Skeletal muscle cell (primary cell): ENCODE results near the gene PI4KA.
"Not testable (repeated sequence)": the region's sequence is repeated elsewhere in the genome, so short reads cannot be mapped to it uniquely, and the experiment has no call there.

Source experiments
- DNase-seq: peaks from one replicate; pipeline ENCODE4 v3.0.0-alpha.2; 2010; ENCODE audit warnings: low read depth
- H3K4me3 ChIP-seq: 2 replicates; pipeline ENCODE4 v1.5.1; 2011; ENCODE audit warnings: low read depth, mild to moderate bottlenecking, control low read depth, low read length, moderate library complexity

The PI4KA gene

GRCh38 chr22:20717213-20717866 is 141.3 kb downstream of the PI4KA start:
- H3K4me3 ChIP-seq, DNase-seq: not testable (repeated sequence)

- H3K4me3 ChIP-seq, DNase-seq: not testable (repeated sequence)
These were observed 145.5 kb downstream of the PI4KA start for GRCh38 chr22:20713116-20713515.

- not testable (repeated sequence) for DNase-seq, H3K4me3 ChIP-seq
These were observed 148.6 kb downstream of the PI4KA start for GRCh38 chr22:20709966-20710365.

GRCh38 chr22:20707549-20708118 is 151.0 kb downstream of the PI4KA start:
- H3K4me3 ChIP-seq, DNase-seq: not testable (repeated sequence)

- peak overlapping the region; percentile 29 for H3K4me3 ChIP-seq
- not testable (repeated sequence) for DNase-seq
These were observed 154.6 kb downstream of the PI4KA start for GRCh38 chr22:20703816-20704609.

- H3K4me3 ChIP-seq: peak overlapping the region; percentile 29
- DNase-seq: not testable (repeated sequence)
These were observed 155.2 kb downstream of the PI4KA start for GRCh38 chr22:20703414-20703806.

GRCh38 chr22:20702546-20703413 is 155.8 kb downstream of the PI4KA start:
- peak overlapping the region; percentile 49 for H3K4me3 ChIP-seq
- DNase-seq: peak; percentile 69

GRCh38 chr22:20702175-20702545 is 156.5 kb downstream of the PI4KA start:
- not testable (repeated sequence) for DNase-seq

GRCh38 chr22:20701680-20702136 is 156.9 kb downstream of the PI4KA start:
- H3K4me3 ChIP-seq: peak overlapping the region; percentile 22
- not testable (repeated sequence) for DNase-seq

More at GRCh38 chr22:20702175-20702545, 156.5 kb downstream of the PI4KA start:
- peak overlapping the region; percentile 49 for H3K4me3 ChIP-seq

GRCh38 chr22:20700347-20700746 is 158.3 kb downstream of the PI4KA start:
- not testable (repeated sequence) for H3K4me3 ChIP-seq, DNase-seq

GRCh38 chr22:20699856-20700255 is 158.8 kb downstream of the PI4KA start:
- not testable (repeated sequence) for DNase-seq, H3K4me3 ChIP-seq

GRCh38 chr22:20697481-20698113 is 161.0 kb downstream of the PI4KA start:
- not testable (repeated sequence) for H3K4me3 ChIP-seq
- peak; percentile 23 for DNase-seq

GRCh38 chr22:20696056-20696455 is 162.6 kb downstream of the PI4KA start:
- not testable (repeated sequence) for DNase-seq, H3K4me3 ChIP-seq

GRCh38 chr22:20695205-20695604 is 163.4 kb downstream of the PI4KA start:
- not testable (repeated sequence) for DNase-seq, H3K4me3 ChIP-seq

- H3K4me3 ChIP-seq, DNase-seq: not testable (repeated sequence)
These were observed 164.4 kb downstream of the PI4KA start for GRCh38 chr22:20694256-20694655.

- H3K4me3 ChIP-seq, DNase-seq: not testable (repeated sequence)
These were observed 165.7 kb downstream of the PI4KA start for GRCh38 chr22:20692926-20693325.

GRCh38 chr22:20690586-20691317 is 167.9 kb downstream of the PI4KA start:
- not testable (repeated sequence) for H3K4me3 ChIP-seq, DNase-seq
